RWPE1 (cell line): Measurements from ENCODE around the gene EML5.

Source experiments
- CTCF ChIA-PET: fragments of 350-600 bp; sonication (Branson Sonifier 250); formaldehyde crosslinking; extraction: SDS; loops from one replicate; lab custom pipeline; 2021; lab: Yijun Ruan, JAX
- POLR2A ChIA-PET: fragments of 400-600 bp; formaldehyde crosslinking; extraction: SDS; loops from one replicate; lab custom pipeline; 2020; ENCODE audit warnings: antibody characterized with exemption; ENCODE audit not compliant: low non-redundant PET; lab: Yijun Ruan, JAX
- DNase-seq: peaks from one replicate; pipeline ENCODE4 v3.0.0; 2012; ENCODE audit warnings: low spot score
- H3K27ac ChIP-seq: fragments of 450-650 bp; 2 replicates; pipeline ENCODE4 v1.5.1; 2017
- CTCF ChIP-seq: fragments of 450-650 bp; conservative IDR thresholded peaks from 2 replicates; pipeline ENCODE4 v1.5.1; 2017; ENCODE audit warnings: low read depth, mild to moderate bottlenecking

Gene EML5

GRCh38 chr14:88597601-88598000 lies 195.2 kb downstream of the EML5 start:
- TF ChIP-seq CTCF, result no peak
- DNase-seq, result no peak
- ChIA-PET CTCF (no interaction called here), POLR2A (no interaction called here)
- no peak overlapping the region for H3K27ac ChIP-seq

- H3K27ac ChIP-seq, result no peak overlapping the region
- POLR2A ChIA-PET, result no interaction called here
- CTCF ChIA-PET, result no interaction called here
- no peak for TF ChIP-seq CTCF
- DNase-seq, result no peak
These were observed 195.7 kb downstream of the EML5 start for GRCh38 chr14:88597038-88597437.

GRCh38 chr14:88592031-88592430 lies 200.7 kb downstream of the EML5 start:
- ChIA-PET POLR2A (no interaction called here), CTCF (no interaction called here)
- H3K27ac ChIP-seq, result no peak overlapping the region
- DNase-seq, result no peak
- TF ChIP-seq CTCF, result no peak

GRCh38 chr14:88590173-88590572 lies 202.6 kb downstream of the EML5 start:
- CTCF ChIA-PET, result interaction anchor here (0.6 kb wide), 2 partner anchors 33 to 147 kb away, joined by 4 read pairs; no protein-coding TSS in a partner anchor
- no peak for DNase-seq
- no peak overlapping the region for H3K27ac ChIP-seq
- no peak for TF ChIP-seq CTCF
- POLR2A ChIA-PET, result no interaction called here

- ChIA-PET CTCF (no interaction called here), POLR2A (no interaction called here)
These were observed 204.7 kb downstream of the EML5 start for GRCh38 chr14:88588081-88588480.

GRCh38 chr14:88584451-88584850 lies 208.3 kb downstream of the EML5 start:
- DNase-seq, result no peak
- POLR2A ChIA-PET, result no interaction called here
- H3K27ac ChIP-seq, result no peak overlapping the region
- CTCF ChIA-PET, result no interaction called here
- TF ChIP-seq CTCF, result no peak

More at GRCh38 chr14:88588081-88588480, 204.7 kb downstream of the EML5 start:
- no peak for TF ChIP-seq CTCF
- no peak for DNase-seq
- no peak overlapping the region for H3K27ac ChIP-seq

- no peak for DNase-seq
- no peak overlapping the region for H3K27ac ChIP-seq
- no peak for TF ChIP-seq CTCF
- POLR2A ChIA-PET, result no interaction called here
- CTCF ChIA-PET, result no interaction called here
These were observed 216.5 kb downstream of the EML5 start for GRCh38 chr14:88576222-88576621.
